SK-N-MC (cell line): ENCODE measurements around the gene DLG2.

Experiments used
- EZH2 ChIP-seq: fragments of 200-600 bp; sonication (generic); IDR thresholded peaks from one replicate; pipeline ENCODE4 v1.6.1; 2017; ENCODE audit warnings: antibody characterized with exemption
- FOXP2 ChIP-seq: optimal IDR thresholded peaks from 2 replicates; pipeline ENCODE3; 2011; ENCODE audit warnings: mild to moderate bottlenecking, moderate library complexity; ENCODE audit not compliant: insufficient read depth; ENCODE audit errors: extremely low read length, control extremely low read depth
- POLR2AphosphoS5 ChIP-seq: IDR thresholded peaks from 2 replicates; pipeline ENCODE4 v1.6.1; 2012; ENCODE audit warnings: mild to moderate bottlenecking, low read depth, low read length, borderline replicate concordance

- no peak for TF ChIP-seq EZH2
- no peak for TF ChIP-seq POLR2AphosphoS5
- no peak for TF ChIP-seq FOXP2
These were observed 704.3 kb downstream of the DLG2 start for GRCh38 chr11:84922836-84923235.
